ENCODE measurements around the gene KLHL29.

Gene KLHL29

DNA sequence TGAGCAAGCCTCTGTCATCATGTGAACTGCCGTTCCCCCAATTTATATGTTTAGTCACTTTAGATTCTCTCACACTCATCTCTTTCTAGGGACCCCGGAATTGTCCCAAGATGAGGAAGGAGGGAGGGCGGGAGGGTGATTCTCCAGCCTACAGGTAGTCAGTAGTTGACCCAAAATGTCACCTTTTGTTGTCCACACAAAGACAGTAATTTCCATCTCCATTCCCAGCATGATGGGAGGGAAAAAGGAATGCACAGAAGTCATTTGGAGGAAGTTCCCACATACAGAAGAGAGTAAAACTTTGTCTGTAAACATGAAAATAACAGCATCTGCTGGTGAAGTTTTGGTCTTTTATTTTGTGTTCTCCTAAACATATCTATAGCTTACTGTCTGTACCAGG, 222.9 kb downstream of the KLHL29 start:
- FAIRE-seq = no peak
- no peak for DNase-seq (ENCODE audit: low spot score)

DNA sequence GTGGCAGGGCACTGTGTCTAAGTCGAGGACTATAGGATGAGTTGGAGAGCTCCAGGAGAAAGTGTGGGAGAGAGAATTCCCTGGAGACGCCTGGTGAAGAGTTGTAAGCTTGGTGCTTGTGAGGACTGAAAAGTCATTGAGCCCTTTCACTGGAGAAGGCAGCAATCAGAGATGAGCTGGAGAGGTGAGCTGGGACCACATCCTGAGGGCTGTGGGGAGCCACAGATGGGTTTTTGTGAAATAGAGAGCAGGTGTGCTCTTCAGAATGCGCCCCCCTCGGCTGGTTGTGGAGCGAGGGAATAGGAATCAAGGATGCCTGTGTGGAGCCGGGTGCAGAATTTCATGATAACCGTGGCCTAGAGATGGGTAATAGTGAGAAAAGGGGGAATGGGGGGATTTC, 224.3 kb downstream of the KLHL29 start:
- FAIRE-seq (no peak), DNase-seq (ENCODE audit: low spot score) (no peak)

DNA sequence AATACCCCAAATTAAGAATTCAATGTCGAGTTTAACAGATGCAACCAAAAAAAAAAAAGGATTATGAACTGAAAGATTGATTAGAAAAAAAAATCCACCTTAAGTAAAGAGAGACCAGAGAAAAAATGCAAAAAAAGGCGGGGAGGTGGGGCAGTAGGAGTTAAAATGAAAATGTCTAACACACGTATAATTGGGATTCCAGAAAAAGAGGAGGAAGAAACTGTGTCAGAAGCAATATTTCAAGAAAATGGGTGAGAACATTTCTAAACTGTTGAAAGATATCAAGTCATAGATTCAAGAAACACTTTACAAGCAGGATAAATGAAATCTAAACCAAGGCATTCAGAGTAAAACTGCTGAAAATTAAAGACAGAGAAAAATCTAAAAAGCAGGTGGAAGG, 226.9 kb downstream of the KLHL29 start:
- DNase-seq (ENCODE audit: low spot score) = no peak
- FAIRE-seq = no peak

DNA sequence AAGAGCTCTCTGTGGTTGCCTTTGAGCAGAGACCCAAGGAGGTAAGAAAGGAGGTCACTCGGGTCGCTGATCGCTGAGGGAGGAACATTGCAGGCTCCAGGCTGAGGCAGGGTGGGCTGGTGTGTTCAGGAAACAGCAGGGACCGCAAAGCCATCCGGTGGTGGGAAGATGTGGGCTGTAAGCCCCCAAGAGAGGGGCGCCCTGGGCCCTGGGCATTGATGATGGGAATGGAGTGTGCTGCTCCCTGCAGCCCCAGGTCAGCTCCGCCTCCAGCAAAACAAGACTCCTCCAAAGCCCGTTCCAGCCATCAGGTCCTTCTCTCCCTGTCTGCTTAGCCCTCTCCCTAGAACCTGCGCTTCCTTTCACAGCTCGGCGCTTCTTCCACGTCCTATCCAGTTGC, 229.7 kb downstream of the KLHL29 start:
- FAIRE-seq = no peak
- DNase-seq (ENCODE audit: low spot score) = no peak

DNA sequence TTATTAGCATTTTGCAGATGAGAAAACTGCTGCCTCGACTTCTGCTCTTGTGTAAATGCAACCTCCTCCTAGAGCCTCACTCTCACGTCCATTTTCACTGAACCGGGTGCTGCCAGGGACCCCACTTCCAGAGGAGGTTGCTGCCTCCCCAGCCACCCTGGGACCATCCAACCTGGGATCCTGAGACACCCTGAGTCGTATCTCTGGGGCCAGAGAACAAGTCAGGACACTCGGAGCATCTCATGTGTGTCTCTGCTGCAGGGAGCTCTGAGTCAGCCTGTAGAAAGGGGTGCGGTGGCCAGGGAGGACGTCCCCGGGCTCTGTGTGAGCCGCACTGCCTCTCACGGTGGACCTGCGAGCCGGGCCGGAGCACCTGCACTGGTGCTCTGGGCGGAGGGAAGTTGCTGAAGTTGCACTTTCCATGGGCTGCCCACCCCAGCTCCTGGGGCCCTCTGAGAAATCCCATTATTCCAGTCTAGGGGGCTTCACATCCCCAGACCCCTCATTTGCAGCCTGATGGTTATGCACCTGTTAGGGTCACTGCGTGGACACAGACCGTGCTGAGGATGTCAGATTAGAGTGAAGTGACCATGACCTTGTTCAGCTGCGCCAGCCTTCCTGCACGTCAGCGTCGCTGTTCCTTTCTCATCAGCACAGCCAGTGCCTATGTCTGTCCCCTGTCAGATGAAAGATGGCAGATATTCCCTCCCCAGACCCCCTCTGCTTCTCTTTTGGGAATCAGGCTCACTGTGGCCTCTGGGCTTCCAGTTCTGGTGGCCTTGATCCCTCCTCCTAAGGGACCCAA, 230.4 kb downstream of the KLHL29 start:
- DNase-seq (ENCODE audit: low spot score) = no peak
- FAIRE-seq = peak; percentile 56

DNA sequence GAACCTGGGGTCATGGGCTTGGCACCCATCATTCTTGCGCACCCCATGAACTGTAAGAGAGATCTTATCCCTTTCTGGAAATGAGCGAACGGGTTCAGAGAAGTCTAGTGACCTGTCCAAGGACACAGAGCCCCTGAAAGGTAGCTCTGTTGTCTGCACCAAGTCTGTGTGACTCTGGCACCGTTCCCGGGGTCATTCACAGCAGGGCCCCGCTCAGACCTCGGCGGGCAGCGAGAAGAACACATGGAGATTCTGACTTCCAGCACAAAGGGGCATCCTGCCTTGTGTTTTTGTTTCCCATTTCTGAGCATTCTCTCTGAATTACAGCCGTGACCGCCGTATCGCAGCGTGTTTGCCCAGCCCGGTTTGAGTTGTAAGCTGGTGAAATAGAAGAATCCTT, 231.7 kb downstream of the KLHL29 start:
- DNase-seq (ENCODE audit: low spot score) = no peak
- FAIRE-seq = no peak

DNA sequence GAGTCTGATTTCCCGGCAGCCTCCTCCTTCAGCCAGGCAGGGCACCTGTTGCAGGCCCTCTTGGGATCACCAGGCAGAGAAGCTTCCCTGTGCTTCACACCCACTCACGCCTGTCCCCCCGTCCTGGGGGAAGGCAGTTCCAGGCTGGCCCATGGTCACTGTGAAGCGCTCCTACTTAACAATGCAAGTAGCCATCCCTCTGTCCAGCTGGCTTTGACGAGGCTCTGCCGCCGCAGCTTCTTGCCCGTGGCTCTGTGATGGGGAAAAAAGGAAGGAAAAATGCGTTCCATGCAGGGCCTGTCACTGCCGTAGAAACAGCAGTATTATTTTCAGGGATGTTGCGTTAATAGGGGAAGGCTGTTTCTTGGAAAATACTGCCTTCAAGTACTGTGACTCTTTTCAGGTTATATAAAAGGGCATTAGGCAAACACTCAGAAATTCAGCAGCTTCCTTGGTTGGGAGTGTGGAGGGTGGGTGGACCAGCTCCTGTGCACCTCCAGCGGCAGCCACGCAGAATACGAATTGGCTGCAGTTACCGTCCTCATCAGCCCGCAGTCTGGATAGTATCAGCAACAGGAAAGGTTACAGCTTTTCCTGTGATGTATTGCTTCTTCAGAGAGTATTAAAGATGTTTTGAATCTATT, 232.3 kb downstream of the KLHL29 start:
- no peak for DNase-seq (ENCODE audit: low spot score)
- FAIRE-seq = peak; percentile 82

DNA sequence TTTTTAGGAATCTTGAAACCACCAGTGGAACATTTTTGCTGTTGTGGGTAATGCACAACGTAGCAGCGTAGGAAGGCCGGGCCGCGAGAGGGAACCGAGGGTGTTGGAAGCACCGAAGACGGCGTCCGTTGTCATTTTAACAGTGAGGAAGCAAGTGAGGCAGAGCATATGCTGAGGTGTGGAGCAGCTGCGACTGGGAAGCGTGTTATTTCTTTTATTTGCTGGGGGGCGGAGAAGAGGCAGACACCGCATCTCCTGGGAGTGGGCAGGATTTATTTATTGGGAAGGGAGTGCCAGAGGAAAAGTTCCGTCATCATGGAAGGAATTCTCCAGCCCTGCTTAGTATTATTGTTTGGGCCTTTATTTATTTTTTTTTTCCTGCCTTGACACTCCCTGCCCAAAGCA, 232.8 kb downstream of the KLHL29 start:
- no peak for DNase-seq (ENCODE audit: low spot score)
- FAIRE-seq = no peak

DNA sequence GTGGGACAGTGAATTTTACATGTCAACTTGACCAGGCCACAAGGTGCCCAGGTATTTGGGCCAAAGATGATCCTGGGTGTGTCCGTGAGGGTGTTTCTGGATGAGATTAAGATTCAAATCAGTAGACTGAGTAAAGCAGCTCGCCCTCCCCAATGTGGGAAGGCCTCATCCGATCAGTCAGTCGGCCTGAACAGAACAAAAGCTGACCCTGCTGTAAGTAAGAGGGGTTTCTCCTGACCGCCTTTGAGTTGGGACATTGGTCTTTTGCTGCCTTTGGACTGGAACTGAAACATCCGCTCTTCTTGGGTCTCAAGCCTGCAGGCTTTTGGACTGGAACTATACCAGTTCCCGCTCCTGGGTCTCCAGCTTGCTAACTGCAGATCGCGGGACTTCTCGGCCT, 233.3 kb downstream of the KLHL29 start:
- FAIRE-seq (no peak), DNase-seq (ENCODE audit: low spot score) (no peak)

DNA sequence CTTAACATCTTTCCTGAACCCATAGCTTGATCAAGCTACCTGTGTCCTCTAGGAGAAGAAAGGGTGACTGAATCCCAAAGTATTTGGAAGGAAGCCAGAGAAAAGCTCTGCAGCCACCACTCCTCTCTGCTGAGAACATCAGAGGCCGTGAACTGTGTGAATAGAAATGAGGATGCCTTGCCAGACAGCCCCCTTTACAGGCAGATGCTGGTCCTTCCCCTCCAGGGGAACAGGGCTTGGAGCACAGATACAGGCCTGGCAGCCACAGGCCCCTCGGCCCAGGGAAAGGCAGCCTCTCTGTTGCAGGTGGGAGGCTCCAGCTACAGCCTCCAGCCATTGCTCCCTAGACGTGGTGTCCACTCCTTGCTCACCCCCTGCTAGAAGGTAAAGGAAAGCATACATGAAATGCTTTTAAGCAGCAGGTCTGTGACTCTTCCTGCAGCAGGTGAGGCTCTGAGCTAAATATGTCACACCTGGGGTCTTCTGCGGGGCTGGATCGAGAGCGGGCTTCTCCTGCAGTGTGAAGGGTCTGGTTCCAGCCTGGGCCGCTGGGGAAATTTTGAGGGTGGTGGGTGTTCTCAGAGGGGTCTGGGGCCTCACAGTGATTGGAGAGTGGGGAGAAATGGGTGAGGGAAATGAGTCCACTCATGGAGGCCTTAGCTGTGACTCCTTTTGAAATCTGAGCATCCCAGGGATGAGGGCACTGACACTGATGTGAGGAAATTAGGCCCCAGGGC, 234.0 kb downstream of the KLHL29 start:
- FAIRE-seq (no peak), DNase-seq (ENCODE audit: low spot score) (no peak)

DNA sequence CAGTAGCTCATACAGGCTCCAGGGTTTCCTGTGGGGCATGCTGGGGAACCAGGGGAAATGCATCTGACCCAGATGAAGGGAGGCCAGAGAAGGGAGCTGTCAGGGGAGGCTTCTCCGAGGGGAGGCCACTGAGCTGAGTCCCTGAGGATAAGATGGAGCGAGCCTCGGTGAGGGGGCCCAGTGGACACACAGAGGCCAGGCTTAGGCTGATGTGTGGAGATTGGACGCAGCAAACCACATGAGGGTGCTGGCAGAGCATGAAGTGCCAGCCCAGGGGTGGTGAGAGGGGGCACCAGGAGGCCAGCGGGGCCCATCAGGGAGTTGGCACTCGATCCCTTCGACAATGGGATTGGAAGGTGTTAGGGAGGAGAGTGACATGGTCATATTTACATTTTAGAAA, 235.0 kb downstream of the KLHL29 start:
- FAIRE-seq (no peak), DNase-seq (ENCODE audit: low spot score) (no peak)

DNA sequence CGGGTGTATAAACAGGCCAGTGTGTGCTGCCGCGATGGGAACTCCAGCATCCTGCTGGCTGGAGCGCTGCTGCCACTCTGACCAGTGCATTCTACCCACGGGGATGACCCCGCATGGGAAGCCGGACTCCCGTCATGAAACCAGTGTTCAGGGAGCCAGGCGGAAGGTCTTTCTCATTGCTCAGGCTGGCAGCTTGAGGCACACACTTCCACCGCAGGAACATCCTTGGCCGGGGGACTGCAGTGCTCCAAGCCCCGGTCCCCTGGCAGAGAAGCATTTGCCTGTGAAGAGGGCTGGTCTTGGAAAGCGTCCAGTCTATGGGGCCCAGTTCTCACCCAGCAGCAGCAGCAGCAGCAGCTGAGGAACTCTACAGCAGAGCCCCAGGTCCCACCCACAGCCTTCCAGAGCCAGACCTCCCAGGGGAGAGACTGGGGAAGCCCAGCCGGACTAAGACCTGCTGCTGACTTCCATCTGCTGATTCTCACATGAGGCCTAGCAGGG, 235.9 kb downstream of the KLHL29 start:
- no peak for DNase-seq (ENCODE audit: low spot score)
- no peak for FAIRE-seq

DNA sequence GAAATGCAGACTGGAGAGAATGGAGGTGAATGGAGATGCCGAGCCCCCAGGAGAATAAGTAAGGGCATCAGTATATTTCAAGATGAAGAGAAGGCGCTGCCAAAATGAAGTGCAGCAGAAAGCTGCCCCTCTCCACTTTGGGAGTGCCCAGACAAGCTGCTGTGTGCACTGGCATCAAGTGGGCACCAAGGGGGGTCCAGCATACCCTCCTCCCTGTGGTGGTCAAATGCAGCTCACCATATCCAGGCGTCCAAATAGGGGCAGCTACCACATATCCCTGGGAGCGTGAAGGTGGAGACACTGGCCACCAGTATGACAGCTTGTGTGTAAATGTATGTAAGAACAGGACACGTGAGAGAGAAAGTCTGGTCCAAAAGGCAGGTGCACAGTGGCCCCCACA, 236.6 kb downstream of the KLHL29 start:
- DNase-seq (ENCODE audit: low spot score) (no peak), FAIRE-seq (no peak)

DNA sequence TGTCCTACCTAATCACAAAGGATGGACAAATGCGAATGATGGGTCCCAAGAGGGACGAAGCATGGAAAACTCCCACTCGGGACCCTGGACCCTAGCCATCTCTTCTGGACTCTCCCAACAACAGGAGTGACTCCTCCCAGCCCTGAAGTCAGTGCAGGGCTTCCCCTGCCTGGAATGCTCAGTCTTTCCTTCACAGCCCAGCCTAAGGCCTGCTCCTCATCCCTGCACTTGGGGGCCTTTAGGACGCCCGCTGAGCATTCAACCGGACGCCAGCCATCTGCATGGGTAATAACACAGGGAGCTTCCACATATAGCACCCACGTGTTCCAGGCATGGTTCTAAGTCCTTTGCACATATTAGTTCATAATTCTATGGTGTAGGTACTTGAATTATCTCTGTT, 237.5 kb downstream of the KLHL29 start:
- FAIRE-seq = no peak
- DNase-seq (ENCODE audit: low spot score) = no peak

DNA sequence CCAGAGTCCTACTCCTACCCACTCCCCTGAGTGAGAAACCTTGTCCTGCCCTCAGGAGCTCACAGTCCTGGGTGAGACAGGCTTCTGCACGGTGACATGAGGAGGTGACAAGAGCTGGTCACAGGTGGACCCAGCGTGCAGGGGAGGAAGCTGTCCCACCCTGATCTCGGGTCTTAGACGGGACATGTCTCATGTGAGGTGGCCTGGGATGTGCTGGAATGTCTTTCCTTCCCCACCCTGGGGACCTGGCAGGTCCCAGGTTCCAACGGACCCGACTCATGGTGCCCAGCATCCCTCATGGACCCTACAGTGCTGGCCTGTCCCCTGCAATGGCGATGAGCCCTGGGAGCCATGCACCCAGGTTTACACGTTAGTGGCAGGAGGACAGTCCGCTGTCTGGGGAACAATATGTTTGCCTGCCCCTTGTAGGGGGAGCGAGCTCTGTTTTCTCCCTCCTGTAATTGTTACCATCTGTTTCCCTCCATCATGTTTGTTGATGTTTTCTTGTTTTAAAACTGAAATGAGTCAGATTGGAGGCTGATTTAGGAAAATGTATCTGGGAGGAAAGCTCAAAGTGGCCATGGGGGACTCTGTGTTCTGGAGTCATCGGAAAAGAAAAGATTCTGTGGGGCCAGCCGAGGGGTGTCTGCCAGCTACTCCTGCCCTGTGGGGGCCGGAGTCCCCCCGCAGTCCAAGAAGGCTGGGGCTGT, 238.1 kb downstream of the KLHL29 start:
- no peak for FAIRE-seq
- no peak for DNase-seq (ENCODE audit: low spot score)

DNA sequence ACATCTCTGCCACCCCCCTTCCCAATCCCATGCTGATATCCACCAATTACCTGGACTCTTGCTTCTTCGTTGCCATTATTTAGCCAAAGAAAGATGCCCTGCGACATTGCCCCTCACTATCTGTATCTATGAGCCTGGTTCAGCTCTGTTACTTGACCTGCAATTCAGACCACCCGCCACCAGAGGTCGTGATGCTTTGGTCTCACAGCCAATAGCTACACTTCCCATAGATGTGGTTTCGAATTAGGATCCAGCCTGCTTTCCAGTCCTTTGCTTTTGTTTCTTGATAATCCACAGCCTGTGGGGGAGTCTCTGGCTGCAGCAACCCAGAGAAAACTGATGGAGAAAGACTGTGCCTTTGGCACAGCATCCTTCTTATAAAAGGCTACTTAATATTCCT, 239.4 kb downstream of the KLHL29 start:
- DNase-seq (ENCODE audit: low spot score) (no peak), FAIRE-seq (no peak)

DNA sequence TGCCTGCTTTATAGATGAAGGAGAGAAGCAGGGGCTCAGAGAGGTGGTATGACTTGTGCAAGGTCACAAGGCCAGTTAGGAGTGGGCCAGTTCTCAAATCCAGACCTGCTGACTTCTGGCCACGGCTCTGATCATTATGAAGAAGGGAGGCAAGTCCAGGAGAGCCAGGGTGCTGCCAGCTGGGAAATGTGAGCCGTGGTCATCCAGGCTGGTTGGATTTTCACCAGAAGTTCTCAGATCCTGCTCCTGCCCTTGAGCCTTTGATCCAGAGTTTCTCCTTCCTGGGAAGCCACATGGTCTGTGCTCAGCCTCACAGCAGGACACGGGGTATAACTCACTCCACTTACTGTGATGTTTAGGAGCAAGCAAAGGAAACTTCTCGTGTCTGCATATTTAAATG, 239.9 kb downstream of the KLHL29 start:
- FAIRE-seq = no peak
- DNase-seq (ENCODE audit: low spot score) = no peak

DNA sequence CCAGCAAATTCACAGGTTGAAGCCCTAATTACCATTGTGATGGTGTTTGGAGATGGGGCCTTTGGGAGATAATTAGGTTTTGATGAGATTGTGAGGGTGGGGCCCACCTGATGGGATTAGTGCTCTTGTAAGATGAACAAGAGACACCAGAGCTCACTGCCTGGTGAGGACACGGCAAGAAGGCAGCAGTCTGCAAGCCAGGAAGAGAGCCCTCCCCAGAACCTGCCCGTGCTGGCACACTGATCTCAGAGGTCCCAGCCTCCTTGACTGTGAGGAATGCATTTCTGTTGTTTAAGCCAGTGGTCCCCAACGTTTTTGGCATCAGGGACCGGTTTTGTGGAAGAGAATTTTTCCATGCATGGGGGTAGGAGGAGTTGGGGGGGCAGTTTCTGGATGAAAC, 240.7 kb downstream of the KLHL29 start:
- no peak for FAIRE-seq

DNA sequence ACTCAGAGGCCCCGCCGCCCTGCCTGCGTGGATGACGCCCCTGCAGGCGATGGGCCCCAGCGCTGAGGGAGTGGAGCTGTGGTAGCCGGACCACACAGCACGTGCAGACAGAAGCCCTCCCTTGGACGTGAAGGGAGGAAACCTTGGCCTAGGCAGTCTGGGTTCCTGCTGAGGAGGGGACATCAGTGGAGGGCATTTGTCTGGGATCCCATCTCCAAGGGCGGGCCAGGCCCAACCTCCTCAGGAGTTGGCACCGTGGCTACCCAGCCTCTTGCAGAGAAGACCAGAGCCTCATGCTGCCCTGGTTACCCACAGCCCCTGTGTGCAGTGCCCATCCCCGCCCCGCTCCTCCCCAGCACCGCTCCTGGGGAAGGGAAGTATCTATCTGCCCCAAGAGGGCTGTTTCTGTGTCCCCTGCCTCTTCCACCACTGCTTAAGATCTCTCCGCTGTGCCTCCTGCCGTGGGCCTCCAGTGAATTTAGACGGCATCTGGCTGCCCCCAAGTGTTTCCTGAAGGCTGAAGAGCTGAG, 241.8 kb downstream of the KLHL29 start:
- DNase-seq (ENCODE audit: low spot score) (no peak), FAIRE-seq (no peak)

More for the DNA sequence above, 240.7 kb downstream of the KLHL29 start:
- no peak for DNase-seq (ENCODE audit: low spot score)

DNA sequence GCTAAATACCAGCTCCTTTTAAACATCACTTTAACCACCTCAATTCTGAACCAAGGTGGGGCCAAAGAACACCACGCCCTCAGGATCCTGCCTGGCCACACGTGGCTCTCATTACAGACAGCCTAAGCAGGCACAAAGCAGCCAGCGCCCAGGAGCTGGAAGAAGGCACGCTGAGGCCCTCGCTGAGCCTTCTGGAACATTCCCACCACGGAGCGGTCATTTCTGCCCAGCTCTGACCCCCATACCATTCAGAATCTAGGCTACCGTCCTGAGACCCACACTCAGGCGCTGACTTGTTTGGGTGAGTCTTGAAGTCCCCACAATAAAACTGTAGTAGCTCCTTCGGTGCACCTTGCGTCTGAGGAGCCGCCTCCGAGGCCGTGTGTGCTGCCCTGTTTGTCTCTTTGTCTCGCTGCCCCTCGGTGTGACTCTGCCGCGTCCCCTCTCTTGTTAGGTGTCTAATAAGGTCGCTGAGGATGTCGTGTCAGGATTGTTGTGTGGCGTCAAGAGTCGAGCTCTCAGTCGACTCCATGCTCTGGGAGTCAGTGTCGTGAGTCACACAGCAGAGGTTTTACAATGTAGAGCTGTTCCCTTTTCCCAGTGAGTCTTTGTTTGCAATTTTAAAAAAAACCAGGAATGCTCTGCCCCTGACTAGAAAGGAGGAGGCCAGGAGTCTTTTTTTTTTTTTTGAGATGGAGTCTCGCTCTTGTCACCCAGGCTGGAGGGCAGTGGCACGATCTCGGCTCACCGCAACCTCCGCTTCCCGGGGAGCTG, 242.4 kb downstream of the KLHL29 start:
- FAIRE-seq (no peak), DNase-seq (ENCODE audit: low spot score) (no peak)

Measured in urothelium cell line (cell line).